IMR-90 (cell line): ENCODE results near the gene AP3D1.

Experiments used
- MAZ ChIP-seq: IDR thresholded peaks from 2 replicates; pipeline ENCODE4 v1.6.1; 2012; ENCODE audit warnings: low read depth, mild to moderate bottlenecking, low read length, improper control_type of control experiment, moderate library complexity, borderline replicate concordance
- RAD21 ChIP-seq: IDR thresholded peaks from 2 replicates; pipeline ENCODE4 v1.6.1; 2012; ENCODE audit warnings: low read length, improper control_type of control experiment
- TF ChIP-seq, protein P1 (sequence below): conservative IDR thresholded peaks from 2 replicates; pipeline ENCODE4 v1.5.1; 2012; ENCODE audit warnings: mild to moderate bottlenecking, low read depth, low read length, improper control_type of control experiment

DNA sequence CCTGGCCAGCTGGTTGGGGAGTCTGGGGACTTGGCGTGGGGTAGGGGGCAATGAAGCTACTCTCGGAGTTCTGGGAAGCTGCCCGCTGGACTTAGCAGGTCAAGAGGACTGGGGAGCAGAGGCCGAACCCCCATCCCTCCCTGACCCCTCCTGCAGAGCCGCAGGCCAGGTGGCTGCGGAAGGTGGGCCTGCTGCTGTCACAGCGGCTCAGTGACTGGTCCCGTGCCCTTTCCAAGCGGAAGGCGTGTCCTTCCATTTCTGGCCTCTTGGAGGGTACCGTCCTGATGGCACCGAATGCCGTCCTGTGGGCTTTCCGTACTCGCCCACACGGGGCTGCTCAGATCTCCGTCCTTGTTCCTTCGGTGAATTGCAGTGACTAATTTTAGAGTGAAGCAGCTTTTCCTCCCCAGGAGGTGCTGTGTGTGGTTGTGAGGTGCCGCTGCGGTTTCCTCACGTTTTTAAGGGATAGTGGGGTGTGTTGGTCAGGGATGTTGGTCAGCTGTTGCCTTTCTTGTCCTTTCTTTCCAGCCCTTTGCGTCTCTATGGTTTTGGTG is 33.1 kb upstream of the AP3D1 start:
- TF ChIP-seq, protein P1, sequence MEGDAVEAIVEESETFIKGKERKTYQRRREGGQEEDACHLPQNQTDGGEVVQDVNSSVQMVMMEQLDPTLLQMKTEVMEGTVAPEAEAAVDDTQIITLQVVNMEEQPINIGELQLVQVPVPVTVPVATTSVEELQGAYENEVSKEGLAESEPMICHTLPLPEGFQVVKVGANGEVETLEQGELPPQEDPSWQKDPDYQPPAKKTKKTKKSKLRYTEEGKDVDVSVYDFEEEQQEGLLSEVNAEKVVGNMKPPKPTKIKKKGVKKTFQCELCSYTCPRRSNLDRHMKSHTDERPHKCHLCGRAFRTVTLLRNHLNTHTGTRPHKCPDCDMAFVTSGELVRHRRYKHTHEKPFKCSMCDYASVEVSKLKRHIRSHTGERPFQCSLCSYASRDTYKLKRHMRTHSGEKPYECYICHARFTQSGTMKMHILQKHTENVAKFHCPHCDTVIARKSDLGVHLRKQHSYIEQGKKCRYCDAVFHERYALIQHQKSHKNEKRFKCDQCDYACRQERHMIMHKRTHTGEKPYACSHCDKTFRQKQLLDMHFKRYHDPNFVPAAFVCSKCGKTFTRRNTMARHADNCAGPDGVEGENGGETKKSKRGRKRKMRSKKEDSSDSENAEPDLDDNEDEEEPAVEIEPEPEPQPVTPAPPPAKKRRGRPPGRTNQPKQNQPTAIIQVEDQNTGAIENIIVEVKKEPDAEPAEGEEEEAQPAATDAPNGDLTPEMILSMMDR, result no peak
- no peak for TF ChIP-seq MAZ
- TF ChIP-seq RAD21, result no peak
